Measurements from ENCODE around the gene MDN1.
"Not testable (repeated sequence)": the region's sequence is repeated elsewhere in the genome, so short reads cannot be mapped to it uniquely, and the experiment has no call there.

Gene MDN1

GRCh38 chr6:89768324-89768723 is 51.3 kb downstream of the MDN1 start:
- DNase-seq, result no peak

- DNase-seq, result no peak
Observed at GRCh38 chr6:89763550-89763949, 56.0 kb downstream of the MDN1 start.

GRCh38 chr6:89758830-89759229 is 60.8 kb downstream of the MDN1 start:
- no peak for DNase-seq

GRCh38 chr6:89750338-89750737 is 69.3 kb downstream of the MDN1 start:
- no peak for DNase-seq

GRCh38 chr6:89749918-89750317 is 69.7 kb downstream of the MDN1 start:
- DNase-seq, result no peak

- DNase-seq, result no peak
Observed at GRCh38 chr6:89745716-89746115, 73.9 kb downstream of the MDN1 start.

- DNase-seq, result no peak
Observed at GRCh38 chr6:89745096-89745495, 74.5 kb downstream of the MDN1 start.

GRCh38 chr6:89736893-89737292 is 82.7 kb downstream of the MDN1 start:
- DNase-seq, result no peak

- no peak for DNase-seq
Observed at GRCh38 chr6:89734526-89734925, 85.1 kb downstream of the MDN1 start.

- DNase-seq, result no peak
Observed at GRCh38 chr6:89731924-89732567, 87.5 kb downstream of the MDN1 start.

GRCh38 chr6:89731262-89731661 is 88.3 kb downstream of the MDN1 start:
- DNase-seq, result not testable (repeated sequence)

- no peak for DNase-seq
Observed at GRCh38 chr6:89729818-89730217, 89.8 kb downstream of the MDN1 start.

GRCh38 chr6:89727501-89727900 is 92.1 kb downstream of the MDN1 start:
- no peak for DNase-seq

- DNase-seq, result no peak
Observed at GRCh38 chr6:89724981-89725380, 94.6 kb downstream of the MDN1 start.

- DNase-seq, result no peak
Observed at GRCh38 chr6:89723046-89723445, 96.5 kb downstream of the MDN1 start.

GRCh38 chr6:89716532-89716931 is 103.1 kb downstream of the MDN1 start:
- DNase-seq, result no peak

GRCh38 chr6:89711801-89712200 is 107.8 kb downstream of the MDN1 start:
- DNase-seq, result no peak

GRCh38 chr6:89708316-89708715 is 111.3 kb downstream of the MDN1 start:
- DNase-seq, result no peak

GRCh38 chr6:89707766-89708165 is 111.8 kb downstream of the MDN1 start:
- DNase-seq, result no peak

- DNase-seq, result no peak
Observed at GRCh38 chr6:89706121-89706520, 113.5 kb downstream of the MDN1 start.

GRCh38 chr6:89703292-89703691 is 116.3 kb downstream of the MDN1 start:
- no peak for DNase-seq

GRCh38 chr6:89702349-89702748 is 117.2 kb downstream of the MDN1 start:
- no peak for DNase-seq

- no peak for DNase-seq
Observed at GRCh38 chr6:89695667-89696066, 123.9 kb downstream of the MDN1 start.

GRCh38 chr6:89694428-89694827 is 125.2 kb downstream of the MDN1 start:
- DNase-seq, result no peak

GRCh38 chr6:89693207-89693606 is 126.4 kb downstream of the MDN1 start:
- no peak for DNase-seq

GRCh38 chr6:89692256-89692655 is 127.3 kb downstream of the MDN1 start:
- DNase-seq, result no peak

All from CD4-positive, alpha-beta T cell treated with Interleukin-1 beta for 1 hour (primary cell).